Keratinocyte (primary cell): ENCODE measurements around the gene CD36. TPM values are rescaled to one million over a fixed set of nuclear protein-coding genes. Genes with fewer than 3 reads are reported as not detected.

Experiments used
- DNase-seq: peaks from one replicate; pipeline ENCODE4 v3.0.0-alpha.2; 2011; ENCODE audit warnings: low read depth, missing footprints, low spot score
- FAIRE-seq: peaks from 2 replicates; lab custom pipeline; 2011; peaks lifted over from hg19 to GRCh38; lab: Jason Lieb, UNC
- H2AFZ ChIP-seq: 2 replicates; pipeline ENCODE4 v1.6.0; 2012; ENCODE audit warnings: low read length, control low read depth, inconsistent platforms; ENCODE audit not compliant: control insufficient read depth
- H3K27ac ChIP-seq: 2 replicates; pipeline ENCODE4 v1.5.1; 2011; ENCODE audit warnings: low read length; ENCODE audit not compliant: control insufficient read depth, insufficient read depth
- H3K27me3 ChIP-seq: 3 replicates; pipeline ENCODE4 v1.6.0; 2011; ENCODE audit warnings: low read length; ENCODE audit not compliant: control insufficient read depth, insufficient read depth; ENCODE audit errors: extremely low read depth
- H3K36me3 ChIP-seq, 2 experiments: 2 replicates in 1 of 2; 3 replicates in 1 of 2; pipeline ENCODE4 v1.5.1; 2011; ENCODE audit warnings: low read length in 2 of 2, mild to moderate bottlenecking in 1 of 2; ENCODE audit not compliant: control insufficient read depth in 2 of 2, insufficient read depth in 2 of 2; ENCODE audit errors: extremely low read depth in 1 of 2
- H3K4me1 ChIP-seq: 3 replicates; pipeline ENCODE4 v1.5.1; 2011; ENCODE audit warnings: low read length; ENCODE audit not compliant: control insufficient read depth, insufficient read depth; ENCODE audit errors: extremely low read depth
- H3K4me2 ChIP-seq: 3 replicates; pipeline ENCODE4 v1.6.0; 2011; ENCODE audit warnings: low read depth, low read length; ENCODE audit not compliant: control insufficient read depth, insufficient read depth; ENCODE audit errors: extremely low read depth
- H3K4me3 ChIP-seq, 3 experiments: fragments of 200-600 bp in 1 of 3; sonication (generic) in 1 of 3; 2 replicates in 2 of 3; 3 replicates in 1 of 3; pipeline ENCODE4 v1.5.1; 2011 to 2016; ENCODE audit warnings: low read length in 3 of 3, mild to moderate bottlenecking in 3 of 3, control low read depth in 2 of 3, inconsistent platforms in 1 of 3, low read depth in 1 of 3, mixed read lengths in 1 of 3, mixed run types in 1 of 3, moderate library complexity in 1 of 3; ENCODE audit not compliant: control insufficient read depth in 2 of 3, insufficient read depth in 2 of 3; ENCODE audit errors: extremely low read depth in 1 of 3
- H3K79me2 ChIP-seq: 2 replicates; pipeline ENCODE4 v1.6.0; 2012; ENCODE audit warnings: low read length; ENCODE audit not compliant: control insufficient read depth, insufficient read depth
- H3K9ac ChIP-seq: 3 replicates; pipeline ENCODE4 v1.6.0; 2011; ENCODE audit warnings: low read length; ENCODE audit not compliant: control insufficient read depth, insufficient read depth; ENCODE audit errors: extremely low read depth
- H3K9me1 ChIP-seq: 3 replicates; pipeline ENCODE4 v1.6.0; 2011; ENCODE audit warnings: low read length; ENCODE audit not compliant: control insufficient read depth, insufficient read depth; ENCODE audit errors: extremely low read depth
- H3K9me3 ChIP-seq: 2 replicates; pipeline ENCODE4 v1.5.1; 2012; ENCODE audit warnings: low read depth, low read length; ENCODE audit not compliant: control insufficient read depth
- H4K20me1 ChIP-seq: 3 replicates; pipeline ENCODE4 v1.6.0; 2011; ENCODE audit warnings: low read length; ENCODE audit not compliant: control insufficient read depth, insufficient read depth; ENCODE audit errors: extremely low read depth
- EZH2 ChIP-seq: IDR thresholded peaks from one replicate; pipeline ENCODE4 v1.6.1; 2012; ENCODE audit warnings: inconsistent platforms, mild to moderate bottlenecking, low read length, moderate library complexity
- dilution Hi-C: fragments of 300-500 bp; cut with MboI; formaldehyde crosslinking; loops from one replicate; pipeline ENCODE4 v1.7.0; 2020; ENCODE audit warnings: low sequenced_read_pairs; ENCODE audit not compliant: extremely low pct_ligation_motif_present
- polyA plus RNA-seq, 5 experiments: library from polyadenylated mRNA; depleted of rRNA in 3 of 5; stranded (reverse) in 3 of 5; stranded (forward) in 1 of 5; unstranded in 1 of 5; fragments of >200 nt; gene quantifications; 1 replicate in 1 of 5; 2 replicates in 3 of 5; 3 replicates in 1 of 5; pipeline versions ENCODE4 v1.2.1 to v1.2.3, GENCODE V29; 2011 to 2012; ENCODE audit warnings: missing spikeins in 2 of 5, low read depth in 1 of 5, low replicate concordance in 1 of 5
- TF ChIP-seq, protein P1 (sequence below), 3 experiments: IDR thresholded peaks in 1 of 3; conservative IDR thresholded peaks in 1 of 3; optimal IDR thresholded peaks in 1 of 3; 2 replicates in 2 of 3; 3 replicates in 1 of 3; pipeline versions ENCODE3 to v1.5.1; 2011; ENCODE audit warnings: low read length in 3 of 3, mild to moderate bottlenecking in 3 of 3, moderate library complexity in 2 of 3, control low read depth in 1 of 3, inconsistent platforms in 1 of 3; ENCODE audit not compliant: insufficient read depth in 2 of 3; ENCODE audit errors: extremely low read depth in 1 of 3

Gene CD36
- polyA plus RNA-seq, 1 donor (not counting 4 experiments of a cell fraction or from before 2014, with no cell fraction given), result 0.59 TPM

DNA sequence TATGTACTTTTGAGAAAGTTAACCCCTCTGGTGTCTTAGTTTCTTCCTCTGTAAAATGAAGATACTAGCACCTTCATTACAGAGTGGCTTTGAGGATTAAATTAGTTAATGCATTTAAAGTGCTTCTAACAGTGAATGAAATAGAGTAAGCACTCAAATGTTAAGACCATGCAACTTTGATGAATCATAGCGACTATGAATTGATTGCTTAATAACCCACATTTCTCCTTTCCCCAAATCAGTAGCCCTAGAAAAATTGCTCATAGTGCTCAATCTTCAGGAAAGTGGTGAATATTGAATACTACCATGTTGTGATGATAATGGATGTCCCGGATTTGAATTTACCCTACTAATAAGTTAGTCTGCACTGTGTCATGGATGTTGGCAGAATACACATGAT is 48.1 kb downstream of the CD36 start:
- H3K4me2 ChIP-seq, result no peak overlapping the region
- dilution Hi-C loops, result no loop called here
- H3K4me3 ChIP-seq, result no peak overlapping the region
- H4K20me1 ChIP-seq, result no peaks in the 10 kb centered on the region
- H3K36me3 ChIP-seq, result no peaks in the 10 kb centered on the region
- no peak overlapping the region for H3K9ac ChIP-seq
- no peaks in the 10 kb centered on the region for H3K9me3 ChIP-seq
- DNase-seq (no peak), FAIRE-seq (no peak)
- H3K27me3 ChIP-seq, result no peaks in the 10 kb centered on the region
- no peak overlapping the region for H3K27ac ChIP-seq
- no peak overlapping the region for H2AFZ ChIP-seq
- H3K79me2 ChIP-seq, result no peaks in the 10 kb centered on the region
- TF ChIP-seq, protein P1, sequence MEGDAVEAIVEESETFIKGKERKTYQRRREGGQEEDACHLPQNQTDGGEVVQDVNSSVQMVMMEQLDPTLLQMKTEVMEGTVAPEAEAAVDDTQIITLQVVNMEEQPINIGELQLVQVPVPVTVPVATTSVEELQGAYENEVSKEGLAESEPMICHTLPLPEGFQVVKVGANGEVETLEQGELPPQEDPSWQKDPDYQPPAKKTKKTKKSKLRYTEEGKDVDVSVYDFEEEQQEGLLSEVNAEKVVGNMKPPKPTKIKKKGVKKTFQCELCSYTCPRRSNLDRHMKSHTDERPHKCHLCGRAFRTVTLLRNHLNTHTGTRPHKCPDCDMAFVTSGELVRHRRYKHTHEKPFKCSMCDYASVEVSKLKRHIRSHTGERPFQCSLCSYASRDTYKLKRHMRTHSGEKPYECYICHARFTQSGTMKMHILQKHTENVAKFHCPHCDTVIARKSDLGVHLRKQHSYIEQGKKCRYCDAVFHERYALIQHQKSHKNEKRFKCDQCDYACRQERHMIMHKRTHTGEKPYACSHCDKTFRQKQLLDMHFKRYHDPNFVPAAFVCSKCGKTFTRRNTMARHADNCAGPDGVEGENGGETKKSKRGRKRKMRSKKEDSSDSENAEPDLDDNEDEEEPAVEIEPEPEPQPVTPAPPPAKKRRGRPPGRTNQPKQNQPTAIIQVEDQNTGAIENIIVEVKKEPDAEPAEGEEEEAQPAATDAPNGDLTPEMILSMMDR (optimal IDR thresholded peaks at IDR 0.05 in 1 of 3, IDR thresholded peaks at IDR 0.05 in 1 of 3, conservative IDR thresholded peaks at IDR 0.05 in 1 of 3; ENCODE audit: extremely low read depth in 1 of 3, insufficient read depth in 2 of 3, low read length in 3 of 3), result no peak
- TF ChIP-seq EZH2, result no peak
- H3K9me1 ChIP-seq, result no peaks in the 10 kb centered on the region
- no peaks in the 10 kb centered on the region for H3K4me1 ChIP-seq

DNA sequence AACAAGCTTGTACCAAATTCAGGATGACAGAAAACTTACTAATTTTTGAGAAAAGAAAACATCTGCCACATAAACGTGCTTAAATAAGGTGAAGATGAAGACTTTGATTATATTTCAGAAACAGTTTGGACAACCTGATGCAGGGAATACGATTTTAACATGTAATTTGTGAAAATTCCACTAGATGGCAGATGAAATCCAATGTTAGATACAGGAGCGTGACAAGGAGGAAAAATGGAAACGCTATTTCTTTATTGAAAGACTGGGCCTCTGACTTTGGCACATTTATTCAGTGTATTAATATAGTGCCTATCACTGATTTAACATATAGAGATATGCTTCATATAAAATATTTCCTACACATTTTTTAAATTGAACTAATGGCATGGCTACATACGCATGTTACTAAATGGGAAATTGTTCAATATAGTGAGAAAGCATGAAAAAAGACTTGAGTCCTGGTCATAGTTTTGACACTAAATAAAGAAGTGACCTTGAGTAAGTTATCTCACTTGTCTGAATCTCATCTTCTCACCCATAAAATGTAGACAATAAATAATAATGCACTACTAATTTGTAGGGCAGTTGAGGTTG is 60.7 kb downstream of the CD36 start:
- no peaks in the 10 kb centered on the region for H3K9me3 ChIP-seq
- DNase-seq (no peak), FAIRE-seq (peak; percentile 78)

More for the DNA sequence above, 60.7 kb downstream of the CD36 start:
- H3K27me3 ChIP-seq, result no peaks in the 10 kb centered on the region
- H3K4me2 ChIP-seq, result no peak overlapping the region
- H3K9ac ChIP-seq, result no peak overlapping the region
- H3K79me2 ChIP-seq, result no peaks in the 10 kb centered on the region
- dilution Hi-C loops, result no loop called here
- H4K20me1 ChIP-seq, result no peaks in the 10 kb centered on the region
- no peak overlapping the region for H3K4me3 ChIP-seq
- no peak overlapping the region for H2AFZ ChIP-seq
- H3K9me1 ChIP-seq, result no peaks in the 10 kb centered on the region
- no peak overlapping the region for H3K27ac ChIP-seq
- no peaks in the 10 kb centered on the region for H3K4me1 ChIP-seq
- TF ChIP-seq, protein P1 (optimal IDR thresholded peaks at IDR 0.05 in 1 of 3, IDR thresholded peaks at IDR 0.05 in 1 of 3, conservative IDR thresholded peaks at IDR 0.05 in 1 of 3; ENCODE audit: extremely low read depth in 1 of 3, insufficient read depth in 2 of 3, low read length in 3 of 3), result peak in 2 of 3 experiments; percentile 27 to 53
- TF ChIP-seq EZH2, result no peak
- H3K36me3 ChIP-seq, result no peaks in the 10 kb centered on the region
